ENCODE data around the gene RALBP1.
A peak's percentile ranks its signal among the peaks of the same experiment; 100 is the strongest.
"Not testable (repeated sequence)": the region's sequence is repeated elsewhere in the genome, so short reads cannot be mapped to it uniquely, and the experiment has no call there.

RALBP1 gene

GRCh38 chr18:9441061-9441460 is 34.3 kb upstream of the RALBP1 start:
- H3K4me3 ChIP-seq (ENCODE audit: low read depth, low read length) = no peak overlapping the region
- no peak for TF ChIP-seq CTCF (IDR thresholded peaks at IDR 0.05; ENCODE audit: insufficient read depth, low read depth, low read length, missing control alignments)
- peak; percentile 9 for DNase-seq (ENCODE audit: low read depth)

- no peak for DNase-seq (ENCODE audit: low read depth)
- TF ChIP-seq CTCF (IDR thresholded peaks at IDR 0.05; ENCODE audit: insufficient read depth, low read depth, low read length, missing control alignments) = no peak
- H3K4me3 ChIP-seq (ENCODE audit: low read depth, low read length) = no peak overlapping the region
These were observed 30.8 kb upstream of the RALBP1 start for GRCh38 chr18:9444549-9444948.

- no peak for TF ChIP-seq CTCF (IDR thresholded peaks at IDR 0.05; ENCODE audit: insufficient read depth, low read depth, low read length, missing control alignments)
- no peak for DNase-seq (ENCODE audit: low read depth)
- no peak overlapping the region for H3K4me3 ChIP-seq (ENCODE audit: low read depth, low read length)
These were observed 28.5 kb upstream of the RALBP1 start for GRCh38 chr18:9446839-9447238.

- no peak overlapping the region for H3K4me3 ChIP-seq (ENCODE audit: low read depth, low read length)
- DNase-seq (ENCODE audit: low read depth) = no peak
- no peak for TF ChIP-seq CTCF (IDR thresholded peaks at IDR 0.05; ENCODE audit: insufficient read depth, low read depth, low read length, missing control alignments)
These were observed 28.0 kb upstream of the RALBP1 start for GRCh38 chr18:9447334-9447733.

GRCh38 chr18:9449600-9450414 is 25.5 kb upstream of the RALBP1 start:
- no peak for TF ChIP-seq CTCF (IDR thresholded peaks at IDR 0.05; ENCODE audit: insufficient read depth, low read depth, low read length, missing control alignments)
- no peak overlapping the region for H3K4me3 ChIP-seq (ENCODE audit: low read depth, low read length)
- DNase-seq (ENCODE audit: low read depth) = no peak

- H3K4me3 ChIP-seq (ENCODE audit: low read depth, low read length); DNase-seq (ENCODE audit: low read depth): not testable (repeated sequence)
These were observed 24.4 kb upstream of the RALBP1 start for GRCh38 chr18:9450920-9451319.

- DNase-seq (ENCODE audit: low read depth) = no peak
- no peak for TF ChIP-seq CTCF (IDR thresholded peaks at IDR 0.05; ENCODE audit: insufficient read depth, low read depth, low read length, missing control alignments)
- H3K4me3 ChIP-seq (ENCODE audit: low read depth, low read length) = no peak overlapping the region
These were observed 22.0 kb upstream of the RALBP1 start for GRCh38 chr18:9453283-9453682.

Measured in GM12865 (cell line).